ENCODE results near the gene ODAD4.

The ODAD4 gene

GRCh38 chr17:41914358-41914766 is 16.1 kb upstream of the ODAD4 start:
- peaks cover 32% of the 10 kb centered on the region for H3K4me1 ChIP-seq (ENCODE audit: insufficient read depth, low read length)
- peaks cover 58% of the 10 kb centered on the region for H3K36me3 ChIP-seq (ENCODE audit: insufficient read depth, low read length)
- no peak overlapping the region for H3K4me3 ChIP-seq (ENCODE audit: low read length)
- 75% methylated on average over 4 of the region's 6 CpGs for WGBS
- no peaks in the 10 kb centered on the region for H3K9me3 ChIP-seq (ENCODE audit: insufficient read depth, low read depth, low read length)
- H3K27me3 ChIP-seq (ENCODE audit: insufficient read depth, low read length), result no peaks in the 10 kb centered on the region
- H3K9ac ChIP-seq (ENCODE audit: low read depth, low read length), result no peak overlapping the region
- no peak overlapping the region for H3K27ac ChIP-seq (ENCODE audit: low read depth, low read length)

GRCh38 chr17:41915020-41915419 is 15.4 kb upstream of the ODAD4 start:
- Histone ChIP-seq H3K36me3 (ENCODE audit: insufficient read depth, low read length) (peaks cover 51% of the 10 kb centered on the region), H3K27ac (ENCODE audit: low read depth, low read length) (0 out of 2 replicates have a peak overlapping the region, but pooled peaks have one; percentile 18), H3K4me1 (ENCODE audit: insufficient read depth, low read length) (peaks cover 37% of the 10 kb centered on the region), H3K9me3 (ENCODE audit: insufficient read depth, low read depth, low read length) (no peaks in the 10 kb centered on the region), H3K9ac (ENCODE audit: low read depth, low read length) (no peak overlapping the region), H3K4me3 (ENCODE audit: low read length) (peak overlapping the region; percentile 29; the same call in 1 of the 2 replicates), H3K27me3 (ENCODE audit: insufficient read depth, low read length) (no peaks in the 10 kb centered on the region)
- WGBS, result 94% methylated on average over 5 of the region's 5 CpGs

GRCh38 chr17:41915566-41915965 is 14.9 kb upstream of the ODAD4 start:
- H3K4me3 ChIP-seq (ENCODE audit: low read length), result peak overlapping the region; percentile 29; the same call in 1 of the 2 replicates
- H3K4me1 ChIP-seq (ENCODE audit: insufficient read depth, low read length), result peaks cover 42% of the 10 kb centered on the region
- H3K27me3 ChIP-seq (ENCODE audit: insufficient read depth, low read length), result no peaks in the 10 kb centered on the region
- H3K36me3 ChIP-seq (ENCODE audit: insufficient read depth, low read length), result peaks cover 46% of the 10 kb centered on the region
- 74% methylated on average over 2 of the region's 2 CpGs for WGBS
- H3K9me3 ChIP-seq (ENCODE audit: insufficient read depth, low read depth, low read length), result no peaks in the 10 kb centered on the region
- no peak overlapping the region for H3K9ac ChIP-seq (ENCODE audit: low read depth, low read length)
- H3K27ac ChIP-seq (ENCODE audit: low read depth, low read length), result peak overlapping the region; percentile 18; the same call in 1 of the 2 replicates

GRCh38 chr17:41917192-41917591 is 13.2 kb upstream of the ODAD4 start:
- no peaks in the 10 kb centered on the region for H3K27me3 ChIP-seq (ENCODE audit: insufficient read depth, low read length)
- peaks cover 29% of the 10 kb centered on the region for H3K36me3 ChIP-seq (ENCODE audit: insufficient read depth, low read length)
- H3K9ac ChIP-seq (ENCODE audit: low read depth, low read length), result peak overlapping the region; percentile 97; the same call in 1 of the 2 replicates
- no peaks in the 10 kb centered on the region for H3K9me3 ChIP-seq (ENCODE audit: insufficient read depth, low read depth, low read length)
- H3K27ac ChIP-seq (ENCODE audit: low read depth, low read length), result no peak overlapping the region
- WGBS, result 77% methylated on average over 4 of the region's 4 CpGs
- H3K4me1 ChIP-seq (ENCODE audit: insufficient read depth, low read length), result peaks cover 43% of the 10 kb centered on the region
- H3K4me3 ChIP-seq (ENCODE audit: low read length), result peak overlapping the region; percentile 98

GRCh38 chr17:41917679-41918313 is 12.6 kb upstream of the ODAD4 start:
- Histone ChIP-seq H3K36me3 (ENCODE audit: insufficient read depth, low read length) (peaks cover 23% of the 10 kb centered on the region), H3K9ac (ENCODE audit: low read depth, low read length) (peak overlapping the region; percentile 97), H3K27me3 (ENCODE audit: insufficient read depth, low read length) (no peaks in the 10 kb centered on the region), H3K9me3 (ENCODE audit: insufficient read depth, low read depth, low read length) (no peaks in the 10 kb centered on the region), H3K4me1 (ENCODE audit: insufficient read depth, low read length) (peaks cover 43% of the 10 kb centered on the region), H3K27ac (ENCODE audit: low read depth, low read length) (peak overlapping the region; percentile 77), H3K4me3 (ENCODE audit: low read length) (peak overlapping the region; percentile 98)
- WGBS, result 3% methylated on average over 25 of the region's 26 CpGs

- Histone ChIP-seq H3K27ac (ENCODE audit: low read depth, low read length) (peak within 1 kb of the TSS; percentile 83), H3K4me1 (ENCODE audit: insufficient read depth, low read length) (peaks cover 43% of the 10 kb centered on the region), H3K4me3 (ENCODE audit: low read length) (peak within 1 kb of the TSS; percentile 98), H3K36me3 (ENCODE audit: insufficient read depth, low read length) (peaks cover 16% of the 10 kb centered on the region), H3K9ac (ENCODE audit: low read depth, low read length) (peak within 1 kb of the TSS; percentile 97), H3K9me3 (ENCODE audit: insufficient read depth, low read depth, low read length) (no peaks in the 10 kb centered on the region), H3K27me3 (ENCODE audit: insufficient read depth, low read length) (no peaks in the 10 kb centered on the region)
- under 1% methylated on average over 80 of the region's 80 CpGs for WGBS
Observed at GRCh38 chr17:41918314-41919164, 11.9 kb upstream of the ODAD4 start, which contains the start of gene ACLY. ACLY (minus strand) TSS chr17:41918951; CDS start chr17:41913873, 5,078 bp downstream.

- Histone ChIP-seq H3K9ac (ENCODE audit: low read depth, low read length) (peak overlapping the region; percentile 85), H3K4me1 (ENCODE audit: insufficient read depth, low read length) (peaks cover 42% of the 10 kb centered on the region), H3K36me3 (ENCODE audit: insufficient read depth, low read length) (peaks cover 8% of the 10 kb centered on the region; the same call in 1 of the 2 replicates)
Observed at GRCh38 chr17:41919165-41919817, 11.1 kb upstream of the ODAD4 start.

GRCh38 chr17:41919840-41920579 is 10.4 kb upstream of the ODAD4 start:
- H3K4me1 ChIP-seq (ENCODE audit: insufficient read depth, low read length), result peaks cover 35% of the 10 kb centered on the region
- WGBS, result 74% methylated on average over 7 of the region's 7 CpGs
- H3K4me3 ChIP-seq (ENCODE audit: low read length), result peak overlapping the region; percentile 73
- H3K9me3 ChIP-seq (ENCODE audit: insufficient read depth, low read depth, low read length), result no peaks in the 10 kb centered on the region
- peak overlapping the region; percentile 85; the same call in 1 of the 2 replicates for H3K9ac ChIP-seq (ENCODE audit: low read depth, low read length)
- H3K27me3 ChIP-seq (ENCODE audit: insufficient read depth, low read length), result no peaks in the 10 kb centered on the region
- H3K36me3 ChIP-seq (ENCODE audit: insufficient read depth, low read length), result peaks cover 7% of the 10 kb centered on the region; the same call in 1 of the 2 replicates
- H3K27ac ChIP-seq (ENCODE audit: low read depth, low read length), result peak overlapping the region; percentile 83

More at GRCh38 chr17:41919165-41919817, 11.1 kb upstream of the ODAD4 start:
- H3K27me3 ChIP-seq (ENCODE audit: insufficient read depth, low read length), result no peaks in the 10 kb centered on the region
- no peaks in the 10 kb centered on the region for H3K9me3 ChIP-seq (ENCODE audit: insufficient read depth, low read depth, low read length)
- H3K4me3 ChIP-seq (ENCODE audit: low read length), result peak overlapping the region; percentile 73
- WGBS, result 1% methylated on average over 33 of the region's 33 CpGs
- H3K27ac ChIP-seq (ENCODE audit: low read depth, low read length), result peak overlapping the region; percentile 83

GRCh38 chr17:41920580-41920955 is 9.8 kb upstream of the ODAD4 start:
- no peak overlapping the region for H3K9ac ChIP-seq (ENCODE audit: low read depth, low read length)
- H3K4me3 ChIP-seq (ENCODE audit: low read length), result no peak overlapping the region
- H3K27me3 ChIP-seq (ENCODE audit: insufficient read depth, low read length), result no peaks in the 10 kb centered on the region
- peaks cover 30% of the 10 kb centered on the region for H3K4me1 ChIP-seq (ENCODE audit: insufficient read depth, low read length)
- H3K27ac ChIP-seq (ENCODE audit: low read depth, low read length), result no peak overlapping the region
- 0 out of 2 replicates have a peak, but pooled peaks cover 2% of the 10 kb centered on the region for H3K36me3 ChIP-seq (ENCODE audit: insufficient read depth, low read length)
- 97% methylated on average over 5 of the region's 5 CpGs for WGBS
- H3K9me3 ChIP-seq (ENCODE audit: insufficient read depth, low read depth, low read length), result no peaks in the 10 kb centered on the region

- WGBS, result 94% methylated on average over 5 of the region's 7 CpGs
- Histone ChIP-seq H3K4me1 (ENCODE audit: insufficient read depth, low read length) (peaks cover 4% of the 10 kb centered on the region; the same call in 1 of the 2 replicates), H3K9ac (ENCODE audit: low read depth, low read length) (no peak overlapping the region), H3K4me3 (ENCODE audit: low read length) (no peak overlapping the region), H3K27ac (ENCODE audit: low read depth, low read length) (no peak overlapping the region), H3K36me3 (ENCODE audit: insufficient read depth, low read length) (no peaks in the 10 kb centered on the region), H3K9me3 (ENCODE audit: insufficient read depth, low read depth, low read length) (no peaks in the 10 kb centered on the region), H3K27me3 (ENCODE audit: insufficient read depth, low read length) (no peaks in the 10 kb centered on the region)
Observed at GRCh38 chr17:41925991-41926590, 4.3 kb upstream of the ODAD4 start.
